ENCODE measurements around the gene TBC1D5. TPM values are rescaled to one million over a fixed set of nuclear protein-coding genes. Genes with fewer than 3 reads are reported as not detected.

Gene TBC1D5
- total RNA-seq, 1 experiment from 2014 or later = 51.3 TPM

- no peak for DNase-seq (ENCODE audit: low spot score)
- in situ Hi-C loops (cut with HindIII; ENCODE audit: low sequenced_read_pairs) = no loop called here
Observed at GRCh38 chr3:17307482-17307881, 434.9 kb downstream of the TBC1D5 start.

DNA sequence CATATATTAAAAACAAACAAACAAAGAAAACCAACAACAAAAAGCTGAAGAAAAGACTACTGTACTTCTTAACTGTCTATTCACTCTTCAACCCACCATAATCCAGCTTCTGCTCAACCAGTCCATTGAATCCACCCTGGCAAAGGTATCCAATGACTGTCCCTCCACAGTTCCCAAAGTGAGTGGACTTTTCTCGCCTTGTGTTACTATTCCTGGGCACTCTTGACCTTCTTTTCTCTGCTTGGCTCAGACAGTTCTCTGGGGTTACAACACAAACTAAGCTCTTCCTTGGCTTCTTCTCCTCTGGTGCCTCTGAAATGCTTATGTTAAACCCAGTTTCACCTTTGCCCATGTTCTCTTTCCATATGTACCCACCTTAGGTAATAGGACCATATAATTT, 437.5 kb downstream of the TBC1D5 start:
- in situ Hi-C loops (cut with HindIII; ENCODE audit: low sequenced_read_pairs) = no loop called here
- no peak for DNase-seq (ENCODE audit: low spot score)

- peak; percentile 43 for DNase-seq (ENCODE audit: low spot score)
- in situ Hi-C loops (cut with HindIII; ENCODE audit: low sequenced_read_pairs) = no loop called here
Observed at GRCh38 chr3:17302774-17303173, 439.7 kb downstream of the TBC1D5 start.

GRCh38 chr3:17302170-17302569, 440.3 kb downstream of the TBC1D5 start:
- DNase-seq (ENCODE audit: low spot score) = no peak
- in situ Hi-C loops (cut with HindIII; ENCODE audit: low sequenced_read_pairs) = no loop called here

- in situ Hi-C loops (cut with HindIII; ENCODE audit: low sequenced_read_pairs) = no loop called here
- DNase-seq (ENCODE audit: low spot score) = peak; percentile 45
Observed at GRCh38 chr3:17301271-17301670, 441.2 kb downstream of the TBC1D5 start.

GRCh38 chr3:17300441-17300840, 442.0 kb downstream of the TBC1D5 start:
- in situ Hi-C loops (cut with HindIII; ENCODE audit: low sequenced_read_pairs) = no loop called here
- DNase-seq (ENCODE audit: low spot score) = no peak

GRCh38 chr3:17298038-17298437, 444.4 kb downstream of the TBC1D5 start:
- DNase-seq (ENCODE audit: low spot score) = no peak
- in situ Hi-C loops (cut with HindIII; ENCODE audit: low sequenced_read_pairs) = no loop called here

DNA sequence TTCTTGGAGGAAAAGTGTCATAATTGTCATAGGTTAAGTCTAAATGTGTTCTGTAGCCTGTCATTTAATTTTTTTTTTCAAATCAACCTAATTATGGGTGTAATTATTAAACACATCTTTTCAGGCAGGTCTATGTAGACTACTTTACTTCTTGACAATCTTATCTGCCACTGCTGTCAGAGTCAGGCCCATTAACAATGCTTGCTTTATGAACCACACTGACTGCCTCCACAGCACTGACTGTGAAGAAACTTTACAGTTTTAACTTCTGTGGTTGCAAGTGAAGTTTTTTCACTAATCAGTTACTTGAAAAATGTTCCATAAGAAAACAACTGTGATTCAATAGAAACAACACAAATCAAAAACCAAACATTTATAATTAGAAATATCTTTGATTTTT, 449.9 kb downstream of the TBC1D5 start:
- in situ Hi-C loops (cut with HindIII; ENCODE audit: low sequenced_read_pairs) = no loop called here
- DNase-seq (ENCODE audit: low spot score) = no peak

- in situ Hi-C loops (cut with HindIII; ENCODE audit: low sequenced_read_pairs) = no loop called here
- DNase-seq (ENCODE audit: low spot score) = no peak
Observed at GRCh38 chr3:17290894-17291293, 451.5 kb downstream of the TBC1D5 start.

DNA sequence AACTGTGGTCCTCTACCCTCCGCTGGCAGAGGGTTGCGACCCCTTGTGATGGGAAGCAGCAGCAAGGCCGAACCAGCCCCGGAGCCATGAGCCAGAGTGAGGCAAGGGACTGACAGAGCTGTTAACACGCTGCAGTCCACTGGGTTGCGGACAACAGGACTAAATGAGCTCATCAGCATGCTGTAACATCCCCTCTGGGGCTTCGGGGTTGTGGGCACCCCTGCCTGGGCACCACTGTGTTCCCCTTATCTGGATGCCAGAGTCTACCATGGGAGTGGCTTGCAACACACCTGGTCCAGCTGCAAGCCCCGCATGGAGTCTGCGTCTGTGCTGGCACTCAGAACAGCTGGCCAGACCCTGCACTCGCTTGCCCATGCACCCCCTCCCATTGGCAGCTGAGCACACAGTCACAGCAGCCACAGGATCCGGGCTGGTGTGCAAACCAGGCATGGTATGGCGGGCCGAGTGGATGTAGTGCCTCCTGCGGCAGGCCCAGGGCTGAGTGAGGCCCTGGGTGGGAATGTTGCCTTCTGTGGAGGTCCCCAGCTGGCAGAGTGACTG, 453.5 kb downstream of the TBC1D5 start:
- in situ Hi-C loops (cut with HindIII; ENCODE audit: low sequenced_read_pairs) = no loop called here

DNA sequence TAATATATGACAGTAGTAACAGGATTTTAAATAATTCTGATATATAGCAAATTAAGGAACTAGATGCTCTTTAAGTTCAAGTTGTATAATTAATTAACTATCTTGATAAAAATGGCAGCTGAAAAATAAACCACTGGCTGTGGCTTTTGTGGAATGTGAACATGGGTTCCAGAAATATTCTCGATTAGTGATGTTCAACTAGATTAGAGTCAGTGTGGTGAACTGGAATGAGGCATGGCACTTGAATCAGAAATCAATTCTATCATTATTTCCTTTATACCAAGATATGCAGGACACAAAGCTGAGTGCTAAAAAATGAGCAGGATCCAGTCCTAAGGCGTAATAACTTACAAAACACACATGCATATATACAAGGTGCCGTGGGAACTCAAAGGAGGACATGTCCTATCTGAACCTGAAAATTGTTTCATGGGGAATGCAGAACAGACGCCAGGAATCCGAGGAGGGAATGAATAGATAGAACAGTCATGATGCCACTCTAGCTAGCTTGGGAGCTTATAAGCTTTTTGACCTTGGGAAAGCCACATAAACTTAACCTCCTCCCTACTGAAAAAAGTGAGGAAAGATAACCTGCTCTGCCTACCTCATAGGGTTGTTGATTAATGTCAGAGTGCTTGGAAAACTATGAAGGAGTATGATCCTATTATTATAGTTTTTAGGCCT, 455.3 kb downstream of the TBC1D5 start:
- DNase-seq (ENCODE audit: low spot score) = no peak
- in situ Hi-C loops (cut with HindIII; ENCODE audit: low sequenced_read_pairs) = no loop called here

More for the DNA sequence above, 453.5 kb downstream of the TBC1D5 start:
- DNase-seq (ENCODE audit: low spot score) = no peak

DNA sequence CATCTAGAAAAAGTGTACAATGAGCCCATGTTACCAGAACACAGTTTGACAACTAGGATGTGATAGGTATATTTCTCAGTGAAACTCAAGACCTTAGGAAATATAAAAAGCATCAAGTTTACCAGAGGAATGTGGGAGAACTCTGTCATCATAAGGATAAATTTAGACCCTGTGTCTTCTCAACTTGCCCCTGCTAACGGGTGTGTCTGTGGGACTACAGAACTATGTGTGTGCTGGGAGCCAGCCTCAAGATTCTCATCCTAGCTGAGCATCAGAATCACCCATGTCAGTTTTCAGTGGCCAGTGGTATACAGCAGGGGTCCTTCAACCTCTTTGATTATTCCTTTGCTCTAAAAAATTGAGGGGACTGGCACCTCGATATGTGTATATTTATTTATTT, 464.4 kb downstream of the TBC1D5 start:
- in situ Hi-C loops (cut with HindIII; ENCODE audit: low sequenced_read_pairs) = no loop called here
- DNase-seq (ENCODE audit: low spot score) = no peak

GRCh38 chr3:17266846-17267245, 475.6 kb downstream of the TBC1D5 start:
- in situ Hi-C loops (cut with HindIII; ENCODE audit: low sequenced_read_pairs) = no loop called here
- DNase-seq (ENCODE audit: low spot score) = no peak

GRCh38 chr3:17261627-17262369, 480.6 kb downstream of the TBC1D5 start:
- in situ Hi-C loops (cut with HindIII; ENCODE audit: low sequenced_read_pairs) = no loop called here
- DNase-seq (ENCODE audit: low spot score) = no peak

GRCh38 chr3:17260257-17260656, 482.2 kb downstream of the TBC1D5 start:
- in situ Hi-C loops (cut with HindIII; ENCODE audit: low sequenced_read_pairs) = no loop called here
- DNase-seq (ENCODE audit: low spot score) = no peak

GRCh38 chr3:17259685-17260084, 482.7 kb downstream of the TBC1D5 start:
- in situ Hi-C loops (cut with HindIII; ENCODE audit: low sequenced_read_pairs) = no loop called here
- DNase-seq (ENCODE audit: low spot score) = peak; percentile 25

DNA sequence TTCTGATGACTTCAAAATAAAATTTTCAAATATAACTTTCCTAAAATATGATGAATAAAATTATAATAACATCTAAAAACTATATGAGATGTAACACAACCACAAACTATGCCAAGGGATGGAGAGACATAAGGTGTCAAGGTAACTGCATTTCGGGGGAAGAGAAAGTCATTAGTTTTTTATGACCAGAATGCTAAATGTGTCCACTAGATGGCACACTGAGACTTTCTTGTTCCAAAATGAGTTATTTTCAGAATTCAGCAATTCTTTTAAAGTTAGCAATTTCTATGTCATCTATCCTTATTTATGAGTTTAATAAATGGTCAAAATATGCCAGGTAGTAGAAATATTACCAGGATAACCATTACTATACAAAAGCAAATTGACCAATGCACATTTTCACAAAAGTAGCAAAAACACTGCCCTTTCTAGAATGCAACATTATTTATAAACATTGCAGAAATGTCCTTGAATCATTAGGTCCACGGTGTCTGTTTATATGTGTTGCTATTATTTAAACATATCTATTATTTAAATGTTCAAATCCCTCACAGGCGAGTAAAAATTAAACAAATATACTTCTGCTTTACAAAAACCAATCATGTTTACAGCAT, 483.5 kb downstream of the TBC1D5 start:
- in situ Hi-C loops (cut with HindIII; ENCODE audit: low sequenced_read_pairs) = no loop called here
- peak; percentile 70 for DNase-seq (ENCODE audit: low spot score)

GRCh38 chr3:17257269-17257668, 485.2 kb downstream of the TBC1D5 start:
- in situ Hi-C loops (cut with HindIII; ENCODE audit: low sequenced_read_pairs) = no loop called here

GRCh38 chr3:17243621-17244020, 498.8 kb downstream of the TBC1D5 start:
- in situ Hi-C loops (cut with HindIII; ENCODE audit: low sequenced_read_pairs) = no loop called here
- no peak for DNase-seq (ENCODE audit: low spot score)

More at GRCh38 chr3:17257269-17257668, 485.2 kb downstream of the TBC1D5 start:
- no peak for DNase-seq (ENCODE audit: low spot score)

GRCh38 chr3:17239417-17239816, 503.0 kb downstream of the TBC1D5 start:
- in situ Hi-C loops (cut with HindIII; ENCODE audit: low sequenced_read_pairs) = no loop called here
- DNase-seq (ENCODE audit: low spot score) = no peak

All from G401 (cell line).